HL-60 (cell line): Measurements from ENCODE around the gene IL2RG.

ENCODE experiments used
- GABPA ChIP-seq: IDR thresholded peaks from 2 replicates; pipeline ENCODE4 v1.6.1; 2012; ENCODE audit warnings: low read depth
- POLR2AphosphoS5 ChIP-seq: IDR thresholded peaks from 2 replicates; pipeline ENCODE4 v1.6.1; 2012; ENCODE audit warnings: low read depth
- TF ChIP-seq, protein P1 (sequence below): IDR thresholded peaks from one replicate; pipeline ENCODE4 v1.5.1; 2011; ENCODE audit warnings: low read length, control low read depth, inconsistent platforms; ENCODE audit not compliant: insufficient read depth

- TF ChIP-seq POLR2AphosphoS5: no peak
- TF ChIP-seq, protein P1, sequence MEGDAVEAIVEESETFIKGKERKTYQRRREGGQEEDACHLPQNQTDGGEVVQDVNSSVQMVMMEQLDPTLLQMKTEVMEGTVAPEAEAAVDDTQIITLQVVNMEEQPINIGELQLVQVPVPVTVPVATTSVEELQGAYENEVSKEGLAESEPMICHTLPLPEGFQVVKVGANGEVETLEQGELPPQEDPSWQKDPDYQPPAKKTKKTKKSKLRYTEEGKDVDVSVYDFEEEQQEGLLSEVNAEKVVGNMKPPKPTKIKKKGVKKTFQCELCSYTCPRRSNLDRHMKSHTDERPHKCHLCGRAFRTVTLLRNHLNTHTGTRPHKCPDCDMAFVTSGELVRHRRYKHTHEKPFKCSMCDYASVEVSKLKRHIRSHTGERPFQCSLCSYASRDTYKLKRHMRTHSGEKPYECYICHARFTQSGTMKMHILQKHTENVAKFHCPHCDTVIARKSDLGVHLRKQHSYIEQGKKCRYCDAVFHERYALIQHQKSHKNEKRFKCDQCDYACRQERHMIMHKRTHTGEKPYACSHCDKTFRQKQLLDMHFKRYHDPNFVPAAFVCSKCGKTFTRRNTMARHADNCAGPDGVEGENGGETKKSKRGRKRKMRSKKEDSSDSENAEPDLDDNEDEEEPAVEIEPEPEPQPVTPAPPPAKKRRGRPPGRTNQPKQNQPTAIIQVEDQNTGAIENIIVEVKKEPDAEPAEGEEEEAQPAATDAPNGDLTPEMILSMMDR: no peak
- no peak for TF ChIP-seq GABPA
Observed at GRCh38 chrX:71144651-71145050, 33.3 kb upstream of the IL2RG start, which contains the start of gene NLGN3.
